ENCODE results near the gene WNT8A.

DNA sequence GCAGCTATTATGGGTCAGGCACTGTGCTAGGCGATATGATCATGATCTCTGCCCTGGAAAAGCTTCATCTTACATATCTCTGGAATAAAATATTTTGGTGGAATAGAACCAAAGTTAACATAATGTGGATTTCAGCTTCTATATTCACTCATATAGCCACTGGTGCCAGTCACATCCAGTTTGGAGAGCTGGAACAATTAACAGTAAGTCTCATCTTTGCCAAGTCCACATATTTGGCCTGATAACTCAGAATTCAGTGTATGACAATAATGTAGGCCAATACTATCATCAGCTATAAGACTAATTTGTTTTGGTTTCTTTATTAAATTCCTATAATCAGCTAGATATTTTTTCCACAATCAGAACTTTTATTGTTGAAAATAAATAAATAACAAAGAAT lies 45.0 kb upstream of the WNT8A start:
- TF ChIP-seq, protein P1, sequence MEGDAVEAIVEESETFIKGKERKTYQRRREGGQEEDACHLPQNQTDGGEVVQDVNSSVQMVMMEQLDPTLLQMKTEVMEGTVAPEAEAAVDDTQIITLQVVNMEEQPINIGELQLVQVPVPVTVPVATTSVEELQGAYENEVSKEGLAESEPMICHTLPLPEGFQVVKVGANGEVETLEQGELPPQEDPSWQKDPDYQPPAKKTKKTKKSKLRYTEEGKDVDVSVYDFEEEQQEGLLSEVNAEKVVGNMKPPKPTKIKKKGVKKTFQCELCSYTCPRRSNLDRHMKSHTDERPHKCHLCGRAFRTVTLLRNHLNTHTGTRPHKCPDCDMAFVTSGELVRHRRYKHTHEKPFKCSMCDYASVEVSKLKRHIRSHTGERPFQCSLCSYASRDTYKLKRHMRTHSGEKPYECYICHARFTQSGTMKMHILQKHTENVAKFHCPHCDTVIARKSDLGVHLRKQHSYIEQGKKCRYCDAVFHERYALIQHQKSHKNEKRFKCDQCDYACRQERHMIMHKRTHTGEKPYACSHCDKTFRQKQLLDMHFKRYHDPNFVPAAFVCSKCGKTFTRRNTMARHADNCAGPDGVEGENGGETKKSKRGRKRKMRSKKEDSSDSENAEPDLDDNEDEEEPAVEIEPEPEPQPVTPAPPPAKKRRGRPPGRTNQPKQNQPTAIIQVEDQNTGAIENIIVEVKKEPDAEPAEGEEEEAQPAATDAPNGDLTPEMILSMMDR (IDR thresholded peaks at IDR 0.05): no peak
- TF ChIP-seq POLR2AphosphoS5 (IDR thresholded peaks at IDR 0.05; ENCODE audit: insufficient read depth in 1 of 2, low read depth in 1 of 2): no peak

All from vagina (tissue), 2 donors.